ENCODE data around the gene AP5B1.

Gene AP5B1

GRCh38 chr11:65730461-65730860 lies 50.3 kb downstream of the AP5B1 start:
- DNase-seq: no peak
- in situ Hi-C loops (cut with HindIII; ENCODE audit: low pct_ligation_motif_present, low pct_unique_long_range_greater_than_20kb, low sequenced_read_pairs): no loop called here

- in situ Hi-C loops (cut with HindIII; ENCODE audit: low pct_ligation_motif_present, low pct_unique_long_range_greater_than_20kb, low sequenced_read_pairs): no loop called here
- no peak for DNase-seq
Measured at GRCh38 chr11:65727865-65728264, 52.9 kb downstream of the AP5B1 start.

- in situ Hi-C loops (cut with HindIII; ENCODE audit: low pct_ligation_motif_present, low pct_unique_long_range_greater_than_20kb, low sequenced_read_pairs): no loop called here
- no peak for DNase-seq
Measured at GRCh38 chr11:65726660-65727059, 54.1 kb downstream of the AP5B1 start.
